Activated CD4-positive, alpha-beta memory T cell treated with anti-CD3 and anti-CD28 coated beads for 36 hours (primary cell): Measurements from ENCODE around the gene ZNF77. TPM values are rescaled to one million over a fixed set of nuclear protein-coding genes. Genes with fewer than 3 reads are reported as not detected.
"Not testable (repeated sequence)": the region's sequence is repeated elsewhere in the genome, so short reads cannot be mapped to it uniquely, and the experiment has no call there.

ENCODE experiments used
- CTCF ChIA-PET: fragments of 350-600 bp; sonication (Branson Sonifier 250); formaldehyde crosslinking; loops from one replicate; lab custom pipeline; 2021; ENCODE audit warnings: antibody characterized with exemption, inconsistent platforms; lab: Charles Lee
- POLR2A ChIA-PET: fragments of 350-600 bp; sonication (Branson Sonifier 250); formaldehyde crosslinking; loops from one replicate; lab custom pipeline; 2021; ENCODE audit warnings: antibody characterized with exemption; lab: Charles Lee
- DNase-seq: peaks from one replicate; pipeline ENCODE4 v3.0.0-alpha.2; 2020
- H3K27ac Mint-ChIP-seq: one replicate; pipeline ENCODE4 v1.8.0; 2021; ENCODE audit warnings: mixed read lengths
- H3K27me3 Mint-ChIP-seq: one replicate; pipeline ENCODE4 v1.8.0; 2021; ENCODE audit warnings: mixed read lengths
- H3K36me3 Mint-ChIP-seq: one replicate; pipeline ENCODE4 v1.8.0; 2021; ENCODE audit warnings: mixed read lengths
- H3K4me1 Mint-ChIP-seq: one replicate; pipeline ENCODE4 v1.8.0; 2021; ENCODE audit warnings: low read depth, mixed read lengths
- H3K4me3 Mint-ChIP-seq: one replicate; pipeline ENCODE4 v1.8.0; 2021; ENCODE audit warnings: mild to moderate bottlenecking, mixed read lengths
- H3K9me3 Mint-ChIP-seq: one replicate; pipeline ENCODE4 v1.8.0; 2021; ENCODE audit warnings: mixed read lengths
- intact Hi-C: fragments of 100-400 bp; cut with micrococcal nuclease; formaldehyde crosslinking; loops from one replicate; pipeline ENCODE4 v1.15.1; 2023
- total RNA-seq, 2 experiments: library from RNA; stranded (reverse); gene quantifications; one replicate each; pipeline ENCODE4 v1.2.3, GENCODE V29; 2021

Gene ZNF77
- total RNA-seq, 2 experiments from 2014 or later, result 4.3 to 4.8 TPM

DNA sequence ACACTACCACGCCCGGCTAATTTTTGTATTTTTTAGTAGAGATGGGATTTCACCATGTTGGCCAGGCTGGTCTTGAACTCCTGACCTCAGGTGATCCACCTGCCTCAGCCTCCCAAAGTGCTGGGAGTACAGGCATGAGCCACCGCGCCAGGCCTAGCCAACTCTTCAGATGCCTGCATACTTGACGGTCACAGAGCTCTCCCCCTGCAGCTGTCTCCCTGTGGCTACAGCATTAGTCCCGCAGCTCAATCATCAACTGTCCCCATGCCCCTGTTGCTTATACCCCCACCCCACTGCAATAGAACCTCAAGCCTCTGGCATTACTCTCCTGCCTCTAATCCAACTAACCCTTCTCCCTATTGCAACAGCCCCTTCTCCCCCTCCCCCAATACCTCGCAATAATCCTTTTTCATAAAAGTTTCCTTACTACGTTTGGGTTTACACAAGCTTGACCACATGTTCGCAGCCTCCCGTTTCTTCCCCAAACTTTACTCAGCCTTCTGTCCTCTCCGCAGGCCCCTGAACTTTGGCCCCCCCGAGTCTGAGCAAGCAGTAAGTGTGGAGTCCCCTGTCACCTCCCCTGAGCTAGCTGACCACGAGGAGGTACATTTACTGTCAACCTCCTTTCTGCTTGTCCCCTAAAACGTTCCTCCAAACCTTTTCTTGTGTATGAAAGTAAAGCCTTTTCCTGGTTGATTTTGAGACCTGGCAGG is 1.7 kb downstream of the ZNF77 start:
- Mint-ChIP-seq H3K36me3 (peaks cover 10% of the 10 kb centered on the region), H3K27me3 (no peaks in the 10 kb centered on the region), H3K9me3 (no peaks in the 10 kb centered on the region), H3K4me3 (peak overlapping the region; percentile 51), H3K4me1 (peaks cover 20% of the 10 kb centered on the region), H3K27ac (no peak overlapping the region)
- CTCF ChIA-PET, result interaction anchor here (1.4 to 1.7 kb wide), 2 partner anchors 56 kb away, joined by 4 to 7 read pairs; no protein-coding TSS in a partner anchor
- intact Hi-C loops, result no loop called here
- DNase-seq, result no peak
- POLR2A ChIA-PET, result no interaction called here

GRCh38 chr19:2935863-2936262 is 8.9 kb downstream of the ZNF77 start:
- intact Hi-C loops, H3K4me3 Mint-ChIP-seq, H3K4me1 Mint-ChIP-seq, CTCF ChIA-PET, H3K27ac Mint-ChIP-seq, DNase-seq, H3K27me3 Mint-ChIP-seq, POLR2A ChIA-PET: not testable (repeated sequence)
- Mint-ChIP-seq H3K9me3 (peaks cover 39% of the 10 kb centered on the region), H3K36me3 (peaks cover 61% of the 10 kb centered on the region)

GRCh38 chr19:2933490-2933910 is 11.3 kb downstream of the ZNF77 start:
- Mint-ChIP-seq H3K4me3 (no peak overlapping the region), H3K9me3 (peaks cover 44% of the 10 kb centered on the region), H3K36me3 (peaks cover 62% of the 10 kb centered on the region), H3K27ac (no peak overlapping the region), H3K4me1 (no peaks in the 10 kb centered on the region), H3K27me3 (no peaks in the 10 kb centered on the region)
- ChIA-PET CTCF (no interaction called here), POLR2A (no interaction called here)
- intact Hi-C loops, result no loop called here
- DNase-seq, result no peak

DNA sequence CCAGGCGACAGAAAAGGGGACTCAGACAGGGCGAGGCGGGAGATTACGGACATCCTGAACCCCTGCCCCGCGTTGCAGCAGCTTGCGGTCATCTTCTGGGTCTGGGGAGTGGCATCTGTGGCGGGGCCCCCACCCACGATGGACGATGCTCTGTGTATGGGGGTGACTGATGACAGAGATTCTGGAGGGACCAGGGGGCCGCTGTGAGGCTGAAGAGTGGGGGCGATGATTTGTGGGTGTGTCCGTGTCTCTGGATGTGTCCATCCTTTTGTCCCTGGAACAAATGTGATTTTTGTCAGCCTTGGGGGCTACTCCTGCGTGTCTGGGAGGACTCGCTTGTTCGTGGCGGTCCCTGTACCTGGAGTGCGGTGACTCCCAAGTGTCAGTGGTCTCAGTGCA is 17.7 kb downstream of the ZNF77 start:
- no peaks in the 10 kb centered on the region for H3K27me3 Mint-ChIP-seq
- no peak overlapping the region for H3K4me3 Mint-ChIP-seq
- H3K36me3 Mint-ChIP-seq, result peaks cover 14% of the 10 kb centered on the region
- no peaks in the 10 kb centered on the region for H3K4me1 Mint-ChIP-seq
- CTCF ChIA-PET, result no interaction called here
- intact Hi-C loops, result no loop called here
- POLR2A ChIA-PET, result no interaction called here
- no peak overlapping the region for H3K27ac Mint-ChIP-seq
- no peak for DNase-seq
- H3K9me3 Mint-ChIP-seq, result peaks cover 11% of the 10 kb centered on the region

DNA sequence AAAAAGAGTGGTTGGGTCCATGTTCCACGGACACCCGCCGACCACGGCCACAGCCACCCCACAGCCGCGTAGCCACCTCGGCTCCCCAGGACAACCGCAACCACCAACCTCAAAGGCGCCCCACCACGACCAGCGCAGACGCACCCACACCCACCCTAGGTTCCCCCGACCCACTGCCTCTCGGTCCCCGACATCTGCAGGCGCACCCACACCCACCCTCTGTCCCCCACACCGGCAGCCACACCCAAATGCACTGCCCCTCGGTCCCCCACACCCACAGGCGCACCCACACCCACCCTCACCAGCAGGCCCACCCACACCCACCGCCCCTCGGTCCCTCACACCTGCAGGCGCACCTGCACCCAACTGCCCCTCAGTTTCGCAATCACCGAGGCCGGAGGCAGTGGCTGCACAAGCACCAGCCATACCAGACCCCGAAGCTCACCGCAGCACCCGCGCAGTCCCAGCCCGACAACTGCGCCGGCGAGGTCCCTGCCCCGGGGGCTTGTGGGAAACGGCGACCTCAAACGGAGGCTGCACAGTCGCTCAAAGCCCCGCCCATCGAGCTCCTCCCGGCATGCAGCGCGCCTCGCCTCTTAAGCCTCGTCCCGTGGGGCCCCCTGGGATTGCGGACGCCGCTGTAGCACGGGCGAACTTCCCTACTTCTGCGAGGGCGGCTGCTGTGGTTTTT is 18.3 kb downstream of the ZNF77 start:
- Mint-ChIP-seq H3K9me3 (peaks cover 9% of the 10 kb centered on the region), H3K36me3 (peaks cover 11% of the 10 kb centered on the region), H3K27ac (no peak overlapping the region), H3K27me3 (no peaks in the 10 kb centered on the region), H3K4me3 (no peak overlapping the region), H3K4me1 (no peaks in the 10 kb centered on the region)
- POLR2A ChIA-PET, result no interaction called here
- intact Hi-C loops, result no loop called here
- CTCF ChIA-PET, result no interaction called here
- DNase-seq, result no peak

DNA sequence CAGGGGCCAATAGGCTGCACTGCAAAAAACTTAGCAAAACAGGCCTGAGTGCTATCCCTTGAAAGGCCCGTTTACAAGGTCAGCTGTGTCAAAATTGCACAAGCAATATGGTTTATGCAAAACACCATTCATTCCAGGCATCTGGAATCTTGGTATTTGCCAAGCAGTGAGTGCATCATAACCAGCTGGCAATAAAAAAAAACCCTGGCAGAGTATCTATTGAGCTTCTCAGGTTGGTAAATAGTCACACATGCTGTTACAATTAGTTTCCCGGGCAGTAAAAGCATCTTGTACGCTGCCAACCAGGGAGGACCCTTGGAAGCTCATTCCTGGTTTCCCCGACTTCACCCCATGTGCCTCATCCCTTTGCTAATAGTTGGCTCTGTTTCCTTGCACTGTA is 21.3 kb downstream of the ZNF77 start:
- no peaks in the 10 kb centered on the region for H3K4me1 Mint-ChIP-seq
- H3K36me3 Mint-ChIP-seq, result peaks cover 11% of the 10 kb centered on the region
- intact Hi-C loops, result no loop called here
- no peaks in the 10 kb centered on the region for H3K27me3 Mint-ChIP-seq
- H3K27ac Mint-ChIP-seq, result no peak overlapping the region
- H3K4me3 Mint-ChIP-seq, result no peak overlapping the region
- CTCF ChIA-PET, result interaction anchor here (0.8 to 2.8 kb wide), 4 partner anchors 36 to 275 kb away, joined by 3 to 14 read pairs (median 4); no protein-coding TSS in a partner anchor
- POLR2A ChIA-PET, result interaction anchor here (0.6 kb wide), 3 partner anchors 9 to 93 kb away, joined by 3 to 4 read pairs (median 3); no protein-coding TSS in a partner anchor
- no peaks in the 10 kb centered on the region for H3K9me3 Mint-ChIP-seq
- DNase-seq, result no peak

DNA sequence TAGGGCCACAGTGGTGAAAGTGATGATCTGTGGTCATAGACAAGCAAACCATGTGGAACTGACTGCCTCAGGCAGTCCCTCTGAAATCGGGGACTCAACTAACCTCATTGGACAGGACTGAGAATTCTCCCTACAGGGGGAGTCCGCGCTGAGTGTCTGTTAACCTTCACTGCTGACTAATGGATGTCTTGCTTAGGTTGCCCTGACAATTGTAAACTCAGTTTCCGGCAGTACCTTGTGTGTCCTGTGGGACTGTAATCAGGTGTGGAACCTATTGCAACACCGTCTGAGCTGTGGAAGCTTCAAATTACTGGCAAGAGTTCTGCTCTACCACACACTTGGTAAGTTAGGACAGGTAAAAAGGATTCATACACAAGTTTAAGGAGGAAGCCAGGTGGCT is 21.8 kb downstream of the ZNF77 start:
- H3K27ac Mint-ChIP-seq, result no peak overlapping the region
- ChIA-PET CTCF (interaction anchor here (0.9 to 2.8 kb wide), 2 partner anchors 36 to 186 kb away, joined by 3 to 14 read pairs; no protein-coding TSS in a partner anchor), POLR2A (no interaction called here)
- H3K27me3 Mint-ChIP-seq, result no peaks in the 10 kb centered on the region
- no peaks in the 10 kb centered on the region for H3K4me1 Mint-ChIP-seq
- peaks cover 16% of the 10 kb centered on the region for H3K36me3 Mint-ChIP-seq
- intact Hi-C loops, result no loop called here
- no peak overlapping the region for H3K4me3 Mint-ChIP-seq
- DNase-seq, result no peak
- H3K9me3 Mint-ChIP-seq, result peaks cover 3% of the 10 kb centered on the region

DNA sequence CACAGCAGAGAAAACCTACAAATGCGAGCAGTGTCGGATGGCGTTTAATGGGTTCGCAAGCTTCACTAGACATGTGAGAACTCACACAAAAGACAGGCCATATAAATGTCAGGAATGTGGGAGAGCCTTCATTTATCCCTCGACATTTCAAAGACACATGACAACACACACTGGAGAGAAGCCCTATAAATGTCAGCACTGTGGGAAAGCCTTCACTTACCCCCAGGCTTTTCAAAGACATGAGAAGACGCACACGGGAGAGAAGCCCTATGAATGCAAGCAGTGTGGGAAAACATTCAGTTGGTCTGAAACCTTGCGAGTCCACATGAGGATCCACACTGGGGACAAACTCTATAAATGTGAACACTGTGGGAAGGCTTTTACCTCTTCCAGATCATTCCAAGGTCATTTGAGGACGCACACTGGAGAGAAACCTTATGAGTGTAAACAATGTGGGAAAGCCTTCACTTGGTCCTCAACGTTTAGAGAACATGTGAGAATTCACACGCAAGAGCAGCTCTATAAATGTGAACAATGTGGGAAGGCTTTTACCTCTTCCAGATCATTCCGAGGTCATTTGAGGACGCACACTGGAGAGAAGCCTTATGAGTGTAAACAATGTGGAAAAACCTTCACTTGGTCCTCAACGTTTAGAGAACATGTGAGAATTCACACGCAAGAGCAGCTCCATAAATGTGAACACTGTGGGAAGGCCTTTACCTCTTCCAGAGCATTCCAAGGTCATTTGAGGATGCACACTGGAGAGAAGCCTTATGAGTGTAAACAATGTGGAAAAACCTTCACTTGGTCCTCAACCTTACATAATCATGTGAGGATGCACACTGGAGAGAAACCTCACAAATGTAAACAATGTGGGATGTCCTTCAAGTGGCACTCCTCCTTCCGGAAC is 27.2 kb downstream of the ZNF77 start:
- no peak overlapping the region for H3K4me3 Mint-ChIP-seq
- no peaks in the 10 kb centered on the region for H3K27me3 Mint-ChIP-seq
- no peak overlapping the region for H3K27ac Mint-ChIP-seq
- POLR2A ChIA-PET, result interaction anchor here (0.7 kb wide), 1 partner anchor 231 kb away, joined by 4 read pairs; no protein-coding TSS in a partner anchor
- peaks cover 42% of the 10 kb centered on the region for H3K36me3 Mint-ChIP-seq
- no peak for DNase-seq
- H3K9me3 Mint-ChIP-seq, result peaks cover 19% of the 10 kb centered on the region
- peaks cover 15% of the 10 kb centered on the region for H3K4me1 Mint-ChIP-seq
- CTCF ChIA-PET, result no interaction called here
- intact Hi-C loops, result no loop called here

DNA sequence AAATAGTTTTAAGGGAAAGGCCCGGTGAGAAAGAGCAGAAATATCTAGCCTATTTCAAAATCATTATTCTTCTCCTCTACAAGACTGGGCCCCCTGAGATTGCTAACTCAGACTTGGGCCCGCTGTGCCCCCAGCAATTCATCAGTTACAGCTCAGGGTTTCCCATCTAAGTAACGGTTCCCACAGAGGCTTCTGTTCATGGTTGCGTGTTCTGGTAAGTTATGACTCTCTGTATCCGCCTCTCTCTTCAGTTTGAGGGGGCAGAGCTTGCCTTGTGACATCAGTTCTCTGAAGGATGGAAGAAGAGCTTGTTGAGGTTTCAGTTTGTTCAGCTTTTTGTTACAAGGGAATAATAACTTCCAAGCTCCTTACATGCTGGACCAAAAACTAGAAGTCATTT is 32.5 kb downstream of the ZNF77 start:
- intact Hi-C loops, result loop anchor here (1.0 kb wide), 1 partner anchor 12 kb away; the partner anchor contains the start of gene ZNF57
- Mint-ChIP-seq H3K27me3 (no peaks in the 10 kb centered on the region), H3K36me3 (peaks cover 26% of the 10 kb centered on the region), H3K9me3 (peaks cover 9% of the 10 kb centered on the region), H3K4me1 (peaks cover 43% of the 10 kb centered on the region), H3K4me3 (peak overlapping the region; percentile 58), H3K27ac (peak overlapping the region; percentile 94)
- CTCF ChIA-PET, result interaction anchor here (0.9 to 3.5 kb wide), 6 partner anchors 11 to 192 kb away, joined by 3 to 21 read pairs (median 4); partner anchors contain the start of gene ZNF57
- POLR2A ChIA-PET, result interaction anchor here (0.9 to 3.1 kb wide), 4 partner anchors 11 to 294 kb away, joined by 3 to 14 read pairs (median 4); partner anchors contain the start of gene ZNF57
- DNase-seq, result peak; percentile 71

GRCh38 chr19:2906631-2907195 is 38.1 kb downstream of the ZNF77 start:
- Mint-ChIP-seq H3K4me3 (no peak overlapping the region), H3K27me3 (no peaks in the 10 kb centered on the region), H3K9me3 (no peaks in the 10 kb centered on the region), H3K36me3 (peaks cover 6% of the 10 kb centered on the region), H3K27ac (no peak overlapping the region), H3K4me1 (peaks cover 43% of the 10 kb centered on the region)
- CTCF ChIA-PET, result interaction anchor here (0.8 to 2.4 kb wide), 3 partner anchors 19 to 65 kb away, joined by 3 to 14 read pairs (median 4); partner anchors contain the start of gene ZNF555
- intact Hi-C loops, result no loop called here
- POLR2A ChIA-PET, result no interaction called here
- no peak for DNase-seq

GRCh38 chr19:2905918-2906519 is 38.8 kb downstream of the ZNF77 start:
- H3K27me3 Mint-ChIP-seq, result no peaks in the 10 kb centered on the region
- no peaks in the 10 kb centered on the region for H3K9me3 Mint-ChIP-seq
- no peak overlapping the region for H3K4me3 Mint-ChIP-seq
- no peak overlapping the region for H3K27ac Mint-ChIP-seq
- POLR2A ChIA-PET, result no interaction called here
- intact Hi-C loops, result no loop called here
- no peak for DNase-seq
- H3K4me1 Mint-ChIP-seq, result peaks cover 42% of the 10 kb centered on the region
- H3K36me3 Mint-ChIP-seq, result peaks cover 3% of the 10 kb centered on the region
- CTCF ChIA-PET, result interaction anchor here (1.0 kb wide), 1 partner anchor 18 kb away, joined by 4 read pairs; no protein-coding TSS in a partner anchor
